ENCODE data around the gene POLR2E. TPM values are rescaled to one million over a fixed set of nuclear protein-coding genes. Genes with fewer than 3 reads are reported as not detected.
A peak's percentile ranks its signal among the peaks of the same experiment; 100 is the strongest.

POLR2E gene
- total RNA-seq, 1 donor, result 91.2 TPM

- peak; percentile 39 for DNase-seq (ENCODE audit: low read depth)
- no peak for TF ChIP-seq CTCF (IDR thresholded peaks at IDR 0.05; ENCODE audit: insufficient read depth, low read length)
Measured at GRCh38 chr19:1110809-1111640, 15.8 kb upstream of the POLR2E start.

DNA sequence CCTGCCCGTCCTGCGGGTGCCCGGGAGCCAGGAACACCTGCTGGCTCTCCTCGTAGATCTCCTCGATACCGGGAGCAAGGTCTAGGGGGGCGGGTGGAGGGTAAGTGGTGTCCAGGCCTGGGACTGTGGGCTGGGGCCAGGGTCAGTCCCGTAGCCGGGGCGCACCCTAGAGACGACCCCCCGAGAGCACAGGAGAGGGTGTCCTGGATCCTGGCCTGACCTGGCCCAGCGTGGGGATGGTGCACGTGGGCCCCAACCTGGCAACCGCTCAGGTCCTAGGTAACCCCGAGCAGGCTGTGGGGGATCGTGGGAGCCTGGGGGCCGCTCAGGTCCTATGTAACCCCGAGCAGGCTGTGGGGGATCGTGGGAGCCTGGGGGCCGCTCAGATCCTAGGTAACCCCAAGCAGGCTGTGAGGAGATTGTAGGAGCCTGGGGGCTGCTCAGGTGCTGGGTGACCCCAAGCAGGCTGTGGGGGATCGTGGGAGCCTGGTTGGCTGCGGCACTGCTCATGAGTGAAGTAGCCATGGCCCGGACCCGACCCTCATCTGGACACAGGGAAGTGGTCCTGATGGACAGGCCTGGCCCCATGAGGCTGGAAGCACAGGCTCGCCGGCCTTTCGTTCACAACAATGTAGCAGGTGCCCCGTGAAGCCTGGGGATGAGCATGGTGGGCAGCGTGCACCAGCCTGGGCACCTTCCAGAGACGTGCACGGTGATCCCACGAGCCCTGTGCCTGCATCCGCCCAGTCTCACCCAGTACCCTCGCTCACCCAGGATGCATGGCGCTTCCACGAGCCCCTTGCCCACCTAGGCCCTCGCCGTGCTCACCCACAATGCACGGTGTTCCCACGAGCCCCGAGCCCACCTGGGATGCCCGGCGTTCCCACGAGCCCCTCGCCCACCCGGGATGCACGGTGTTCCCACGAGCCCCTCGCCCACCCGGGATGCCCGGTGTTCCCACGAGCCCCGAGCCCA lies 14.8 kb upstream of the POLR2E start:
- TF ChIP-seq CTCF (IDR thresholded peaks at IDR 0.05; ENCODE audit: insufficient read depth, low read length), result no peak
- DNase-seq (ENCODE audit: low read depth), result no peak
- no peak overlapping the region for H3K4me3 ChIP-seq (ENCODE audit: low read depth, low read length)

More at GRCh38 chr19:1110809-1111640, 15.8 kb upstream of the POLR2E start:
- H3K4me3 ChIP-seq (ENCODE audit: low read depth, low read length), result no peak overlapping the region

GRCh38 chr19:1109032-1109551 lies 13.9 kb upstream of the POLR2E start:
- TF ChIP-seq CTCF (IDR thresholded peaks at IDR 0.05; ENCODE audit: insufficient read depth, low read length), result no peak
- no peak for DNase-seq (ENCODE audit: low read depth)
- H3K4me3 ChIP-seq (ENCODE audit: low read depth, low read length), result no peak overlapping the region

DNA sequence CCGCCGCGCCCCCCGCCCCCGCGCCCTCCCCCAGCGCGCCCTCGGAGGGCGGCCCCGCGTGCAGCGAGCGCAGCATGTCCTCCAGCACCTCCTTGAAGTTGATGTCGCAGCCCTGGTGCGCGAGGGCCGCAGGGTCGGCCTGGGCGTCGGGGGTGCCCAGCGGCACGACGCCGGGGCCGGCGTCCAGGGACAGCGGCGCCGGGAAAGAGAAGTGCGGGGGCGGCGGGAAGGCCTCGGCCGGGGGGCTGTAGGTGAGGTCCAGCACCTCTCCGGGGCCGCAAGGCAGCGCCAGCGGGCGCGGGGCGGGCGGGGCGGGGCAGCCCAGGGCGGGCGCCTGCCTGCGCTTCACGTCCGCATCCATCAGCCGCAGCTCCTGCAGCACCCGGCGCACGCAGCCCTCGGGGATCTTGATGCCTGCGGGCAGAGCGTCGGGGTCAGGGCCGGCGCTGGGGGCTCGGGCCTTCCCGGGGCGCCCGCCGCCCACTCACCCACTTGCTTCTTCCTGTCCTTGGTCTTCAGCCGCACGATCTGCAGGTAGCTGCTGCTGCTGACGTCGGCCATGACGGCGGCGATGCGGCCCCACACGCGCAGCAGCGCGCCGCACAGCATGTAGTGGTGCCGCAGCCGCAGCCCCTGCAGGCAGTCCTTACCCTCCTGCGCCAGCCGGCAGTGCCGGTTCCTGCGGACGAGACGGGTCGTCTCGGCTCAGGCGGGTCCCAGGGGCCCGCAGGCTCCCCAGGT lies 13.3 kb upstream of the POLR2E start:
- no peak for DNase-seq (ENCODE audit: low read depth)
- no peak overlapping the region for H3K4me3 ChIP-seq (ENCODE audit: low read depth, low read length)
- TF ChIP-seq CTCF (IDR thresholded peaks at IDR 0.05; ENCODE audit: insufficient read depth, low read length), result no peak

GRCh38 chr19:1107661-1108261 lies 12.6 kb upstream of the POLR2E start:
- TF ChIP-seq CTCF (IDR thresholded peaks at IDR 0.05; ENCODE audit: insufficient read depth, low read length), result no peak
- DNase-seq (ENCODE audit: low read depth), result no peak
- no peak overlapping the region for H3K4me3 ChIP-seq (ENCODE audit: low read depth, low read length)
